K562 treated with DMSO at 1 percent for 48 hours (cell line): ENCODE measurements around the gene ACOD1. TPM values are rescaled to one million over a fixed set of nuclear protein-coding genes. Genes with fewer than 3 reads are reported as not detected.

Experiments
- total RNA-seq: library from RNA; unstranded; fragments of 300-600 nt; gene quantifications from 2 replicates; pipeline ENCODE4 v1.2.3, GENCODE V29; 2022; ENCODE audit warnings: low replicate concordance; ENCODE audit errors: extremely low read depth

Gene ACOD1
- total RNA-seq, result not detected in 2 replicates

DNA sequence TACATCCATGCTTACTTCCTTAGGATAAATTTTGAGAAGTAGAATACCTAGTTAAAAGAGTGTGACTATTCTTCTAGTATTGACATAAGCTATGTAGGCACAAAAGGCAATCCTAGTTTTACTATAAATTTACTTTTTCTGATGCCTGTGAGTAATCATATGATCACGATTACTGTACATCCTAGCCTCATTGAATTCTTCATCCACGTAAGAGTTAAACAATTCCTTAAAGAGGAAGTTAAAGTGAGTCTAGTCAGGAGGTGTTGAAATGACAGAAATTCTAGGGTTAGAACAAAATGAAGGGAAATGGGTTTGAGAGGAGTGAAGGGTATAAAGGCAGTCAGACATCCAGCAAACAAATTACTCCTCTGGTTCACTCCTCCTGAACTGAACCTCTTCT lies at the start of gene ACOD1:
Gene ACOD1, plus strand, starts transcription at position 363 of the 400 bp plus-strand sequence. CDS start 48 bp downstream, outside the sequence.

DNA sequence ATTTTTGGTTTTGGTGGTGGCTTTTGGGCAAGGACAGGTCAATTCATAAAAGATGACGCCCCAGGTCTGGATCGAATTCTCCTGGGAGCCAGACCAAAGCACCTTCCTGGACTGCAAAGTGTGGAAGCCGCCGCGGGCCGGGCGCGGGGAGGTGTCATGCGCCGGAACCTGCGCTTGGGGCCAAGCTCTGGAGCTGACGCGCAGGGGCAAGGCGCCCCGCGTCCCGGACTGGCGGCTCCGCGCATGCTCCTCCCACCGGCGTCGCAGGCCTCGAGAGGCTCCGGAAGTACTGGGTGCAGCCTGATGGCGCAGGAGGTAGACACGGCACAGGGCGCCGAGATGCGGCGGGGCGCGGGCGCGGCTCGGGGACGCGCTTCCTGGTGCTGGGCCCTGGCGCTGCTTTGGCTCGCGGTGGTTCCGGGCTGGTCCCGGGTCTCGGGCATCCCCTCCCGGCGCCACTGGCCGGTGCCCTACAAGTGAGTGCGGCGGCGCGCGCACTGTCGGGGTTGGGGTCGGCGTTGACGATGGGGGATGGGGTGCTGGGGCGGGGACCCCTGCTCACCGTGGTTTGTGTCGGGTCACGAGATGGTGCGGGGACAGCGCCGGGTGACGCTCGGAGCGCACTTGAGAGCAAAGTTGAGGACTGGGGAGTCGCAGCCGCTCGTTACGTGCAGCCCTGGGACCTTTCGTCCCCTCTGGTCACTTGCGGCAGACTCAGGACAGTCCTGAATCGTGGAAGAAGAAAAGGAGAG lies 43.7 kb downstream of the ACOD1 start, which contains the start of gene CLN5:
Gene CLN5, plus strand, starts transcription at position 286 of the 752 bp plus-strand sequence. Its CDS starts 18 bp downstream, at position 304.

Other genes with a start within 250 kb of the ACOD1 start
- gene KCTD12, start 62.1 kb upstream of the ACOD1 start, total RNA-seq, result not detected in 2 replicates
- gene CLN5, start 43.6 kb downstream of the ACOD1 start, total RNA-seq, result not detected in 2 replicates
- gene FBXL3, start 78.6 kb downstream of the ACOD1 start, total RNA-seq, result 140 TPM in 1 of 2 replicates, not detected in the other